Lower lobe of right lung (tissue), 2 donors: ENCODE data around the gene PIGT. TPM values are rescaled to one million over a fixed set of nuclear protein-coding genes. Genes with fewer than 3 reads are reported as not detected.

ENCODE experiments used
- ATAC-seq, 2 donors: fragments of 200-7000 bp; cut with Tn5 transposase; one replicate each; pipeline ENCODE4 v1.9.1; 2020 to 2022; ENCODE audit warnings: mild to moderate bottlenecking in 2 of 2, moderate library complexity in 2 of 2
- DNase-seq: peaks from one replicate; pipeline ENCODE4 v3.0.0-alpha.2; 2020
- H3K27ac ChIP-seq: fragments of 200-600 bp; one replicate; pipeline ENCODE4 v1.8.0; 2022
- H3K27me3 ChIP-seq: fragments of 200-600 bp; one replicate; pipeline ENCODE4 v1.8.0; 2022; ENCODE audit warnings: low read depth
- H3K36me3 ChIP-seq: fragments of 200-600 bp; one replicate; pipeline ENCODE4 v1.8.0; 2022; ENCODE audit warnings: mild to moderate bottlenecking
- H3K4me1 ChIP-seq: fragments of 200-600 bp; one replicate; pipeline ENCODE4 v1.8.0; 2022
- H3K4me3 ChIP-seq: fragments of 200-600 bp; one replicate; pipeline ENCODE4 v1.8.0; 2022; ENCODE audit warnings: mild to moderate bottlenecking
- H3K9me3 ChIP-seq: fragments of 200-600 bp; one replicate; pipeline ENCODE4 v1.8.0; 2022
- intact Hi-C: fragments of 100-400 bp; cut with DNase I; formaldehyde crosslinking; loops from one replicate; pipeline ENCODE4 v1.11.0; 2022
- total RNA-seq: library from RNA; stranded (reverse); fragmentation: NEBNext Ultra II Directional; extraction: Animal tissue kit (Norgen Biotek cat#: 25700); gene quantifications from one replicate; pipeline ENCODE4 v1.2.1, GENCODE V29; 2021
- TF ChIP-seq, protein P1 (sequence below): fragments of 200-600 bp; IDR thresholded peaks from one replicate; pipeline ENCODE4 v1.8.0; 2022; ENCODE audit warnings: antibody characterized with exemption, mild to moderate bottlenecking
- donor health status: DM: no; HTN: yes; CAD: no; lungs with severe emphysema.

PIGT gene
- total RNA-seq, 1 donor from 2014 or later, result 78.7 TPM

DNA sequence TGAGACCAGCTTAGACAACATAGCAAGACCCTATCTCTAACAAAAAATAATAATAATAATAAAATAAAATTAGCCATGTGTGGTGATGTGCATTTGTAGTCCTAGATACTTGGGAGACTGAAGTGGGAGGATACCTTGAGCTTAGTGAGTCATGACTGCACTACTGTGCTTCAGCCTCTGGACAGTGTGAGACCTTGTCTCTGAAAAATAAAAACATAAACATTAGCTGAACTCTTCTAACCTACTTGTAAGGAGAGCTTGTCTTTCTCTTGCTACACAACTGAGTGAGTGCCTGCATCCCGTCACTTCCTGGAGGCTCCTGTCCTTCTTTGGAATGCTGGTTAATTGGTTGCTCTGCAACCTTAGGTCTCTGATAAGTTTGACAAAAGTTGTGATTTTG lies 13.0 kb upstream of the PIGT start:
- peaks cover 14% of the 10 kb centered on the region for H3K4me1 ChIP-seq
- peaks cover 7% of the 10 kb centered on the region for H3K9me3 ChIP-seq
- no peaks in the 10 kb centered on the region for H3K27me3 ChIP-seq
- DNase-seq, result no peak
- no peak for ATAC-seq
- H3K27ac ChIP-seq, result no peak overlapping the region
- TF ChIP-seq, protein P1, sequence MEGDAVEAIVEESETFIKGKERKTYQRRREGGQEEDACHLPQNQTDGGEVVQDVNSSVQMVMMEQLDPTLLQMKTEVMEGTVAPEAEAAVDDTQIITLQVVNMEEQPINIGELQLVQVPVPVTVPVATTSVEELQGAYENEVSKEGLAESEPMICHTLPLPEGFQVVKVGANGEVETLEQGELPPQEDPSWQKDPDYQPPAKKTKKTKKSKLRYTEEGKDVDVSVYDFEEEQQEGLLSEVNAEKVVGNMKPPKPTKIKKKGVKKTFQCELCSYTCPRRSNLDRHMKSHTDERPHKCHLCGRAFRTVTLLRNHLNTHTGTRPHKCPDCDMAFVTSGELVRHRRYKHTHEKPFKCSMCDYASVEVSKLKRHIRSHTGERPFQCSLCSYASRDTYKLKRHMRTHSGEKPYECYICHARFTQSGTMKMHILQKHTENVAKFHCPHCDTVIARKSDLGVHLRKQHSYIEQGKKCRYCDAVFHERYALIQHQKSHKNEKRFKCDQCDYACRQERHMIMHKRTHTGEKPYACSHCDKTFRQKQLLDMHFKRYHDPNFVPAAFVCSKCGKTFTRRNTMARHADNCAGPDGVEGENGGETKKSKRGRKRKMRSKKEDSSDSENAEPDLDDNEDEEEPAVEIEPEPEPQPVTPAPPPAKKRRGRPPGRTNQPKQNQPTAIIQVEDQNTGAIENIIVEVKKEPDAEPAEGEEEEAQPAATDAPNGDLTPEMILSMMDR, result no peak
- no peak overlapping the region for H3K4me3 ChIP-seq
- intact Hi-C loops, result no loop called here
- H3K36me3 ChIP-seq, result no peaks in the 10 kb centered on the region

DNA sequence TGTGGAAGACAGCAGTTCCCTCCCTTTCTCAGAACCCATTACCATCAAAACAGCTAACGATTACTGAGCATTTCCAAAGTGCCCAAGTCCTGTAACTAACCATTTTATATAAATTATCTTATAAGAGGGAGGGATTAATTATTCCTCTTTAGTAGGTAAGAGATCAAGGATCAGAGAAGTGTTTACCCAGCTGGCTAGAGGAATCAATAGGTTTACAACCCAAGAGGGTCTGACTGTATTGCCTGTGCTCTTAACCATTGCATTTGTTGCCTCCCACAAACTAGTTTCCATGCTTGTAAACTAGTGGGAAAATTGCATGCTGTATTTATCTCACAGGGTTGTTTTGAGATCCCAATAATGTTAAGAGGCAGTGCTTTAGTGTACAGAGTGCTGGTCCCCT lies 11.5 kb upstream of the PIGT start:
- Histone ChIP-seq H3K36me3 (peaks cover 6% of the 10 kb centered on the region), H3K4me1 (peaks cover 27% of the 10 kb centered on the region), H3K4me3 (no peak overlapping the region), H3K9me3 (peaks cover 7% of the 10 kb centered on the region), H3K27me3 (no peaks in the 10 kb centered on the region), H3K27ac (no peak overlapping the region)
- TF ChIP-seq, protein P1, result no peak
- no peak for ATAC-seq
- intact Hi-C loops, result no loop called here
- DNase-seq, result no peak

DNA sequence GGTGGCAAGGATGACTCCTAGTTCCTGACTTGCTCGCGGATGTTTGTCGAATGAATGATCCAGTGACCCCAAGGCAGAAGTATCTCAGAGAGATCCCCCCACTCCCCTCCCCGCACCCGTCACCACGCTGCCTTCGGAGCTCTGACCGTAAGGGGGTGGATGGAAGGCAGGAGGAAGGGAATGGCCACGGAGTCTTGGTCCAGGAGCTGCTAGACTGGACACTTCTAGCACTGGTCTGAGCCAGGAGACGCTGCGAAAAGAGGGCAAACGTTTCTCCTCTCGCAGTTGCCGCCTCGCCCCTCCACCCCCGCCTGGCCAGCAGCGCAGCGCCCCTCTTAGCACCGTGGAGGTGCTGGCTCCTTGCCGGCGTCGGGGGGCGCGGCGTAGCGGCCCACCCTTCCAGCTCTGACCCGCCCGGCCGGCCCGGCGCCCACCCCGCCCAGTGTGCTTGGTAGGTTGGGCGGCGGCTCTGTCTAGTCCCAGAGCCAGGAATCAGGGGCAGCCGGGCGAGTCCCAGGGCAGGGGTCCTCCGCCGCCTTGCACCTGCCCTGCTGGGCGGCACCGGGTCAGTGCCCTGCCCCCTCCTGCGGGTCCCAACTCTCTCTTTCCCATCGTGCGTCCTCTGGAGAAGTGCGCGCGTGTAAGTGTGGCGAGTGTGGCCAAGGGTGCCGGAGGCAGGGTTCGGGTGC lies 10.2 kb upstream of the PIGT start:
- ATAC-seq (peak; percentile 48 to 52), DNase-seq (no peak)
- intact Hi-C loops, result no loop called here

DNA sequence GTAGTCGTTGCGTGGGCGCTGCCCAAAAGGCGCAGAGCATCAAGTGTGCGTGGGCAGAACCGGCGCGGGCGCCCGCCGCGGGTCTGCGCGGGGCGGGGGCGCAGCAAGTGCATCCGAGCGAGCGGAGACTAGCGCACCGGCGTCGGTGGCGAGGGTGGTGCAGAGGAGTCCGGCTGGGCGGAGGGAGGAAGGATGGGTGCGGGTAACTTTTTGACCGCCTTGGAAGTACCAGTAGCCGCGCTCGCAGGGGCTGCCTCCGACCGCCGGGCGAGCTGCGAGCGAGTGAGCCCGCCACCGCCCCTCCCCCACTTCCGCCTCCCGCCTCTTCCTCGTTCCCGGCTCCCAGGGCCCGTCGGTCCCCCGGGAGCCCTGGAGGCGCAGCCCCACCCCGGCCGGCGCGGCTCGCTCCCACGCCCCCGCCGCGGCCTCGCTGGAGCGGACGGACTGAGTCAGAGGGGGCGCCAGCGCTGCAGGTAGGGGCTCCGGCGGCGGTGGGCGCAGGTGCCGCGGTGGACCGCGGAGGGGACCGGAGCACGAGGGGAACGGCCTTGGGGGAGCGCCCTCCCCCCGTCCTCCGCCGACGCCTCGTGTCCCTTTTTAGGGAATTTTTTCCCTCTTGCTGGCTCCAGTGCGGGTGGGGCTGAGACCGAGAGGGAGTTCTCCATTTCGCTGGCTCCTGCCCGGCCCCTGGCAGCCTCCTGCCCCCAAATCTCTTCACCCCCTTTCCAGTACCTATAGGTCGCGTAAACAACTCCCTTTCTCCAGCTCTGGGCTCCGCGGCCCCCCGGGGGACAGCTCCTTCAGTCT lies 9.5 kb upstream of the PIGT start:
- Histone ChIP-seq H3K27ac (peak overlapping the region; percentile 87), H3K27me3 (no peaks in the 10 kb centered on the region), H3K4me3 (peak overlapping the region; percentile 97), H3K9me3 (no peaks in the 10 kb centered on the region), H3K36me3 (peaks cover 26% of the 10 kb centered on the region), H3K4me1 (peaks cover 29% of the 10 kb centered on the region)
- peak; percentile 83 for DNase-seq
- TF ChIP-seq, protein P1, result no peak
- intact Hi-C loops, result no loop called here
- ATAC-seq, result peak; percentile 79 to 88

More for the DNA sequence above, 10.2 kb upstream of the PIGT start:
- Histone ChIP-seq H3K27me3 (no peaks in the 10 kb centered on the region), H3K4me3 (peak overlapping the region; percentile 97), H3K9me3 (peaks cover 3% of the 10 kb centered on the region), H3K36me3 (peaks cover 19% of the 10 kb centered on the region), H3K4me1 (peaks cover 29% of the 10 kb centered on the region), H3K27ac (peak overlapping the region; percentile 87)
- TF ChIP-seq, protein P1, result no peak

DNA sequence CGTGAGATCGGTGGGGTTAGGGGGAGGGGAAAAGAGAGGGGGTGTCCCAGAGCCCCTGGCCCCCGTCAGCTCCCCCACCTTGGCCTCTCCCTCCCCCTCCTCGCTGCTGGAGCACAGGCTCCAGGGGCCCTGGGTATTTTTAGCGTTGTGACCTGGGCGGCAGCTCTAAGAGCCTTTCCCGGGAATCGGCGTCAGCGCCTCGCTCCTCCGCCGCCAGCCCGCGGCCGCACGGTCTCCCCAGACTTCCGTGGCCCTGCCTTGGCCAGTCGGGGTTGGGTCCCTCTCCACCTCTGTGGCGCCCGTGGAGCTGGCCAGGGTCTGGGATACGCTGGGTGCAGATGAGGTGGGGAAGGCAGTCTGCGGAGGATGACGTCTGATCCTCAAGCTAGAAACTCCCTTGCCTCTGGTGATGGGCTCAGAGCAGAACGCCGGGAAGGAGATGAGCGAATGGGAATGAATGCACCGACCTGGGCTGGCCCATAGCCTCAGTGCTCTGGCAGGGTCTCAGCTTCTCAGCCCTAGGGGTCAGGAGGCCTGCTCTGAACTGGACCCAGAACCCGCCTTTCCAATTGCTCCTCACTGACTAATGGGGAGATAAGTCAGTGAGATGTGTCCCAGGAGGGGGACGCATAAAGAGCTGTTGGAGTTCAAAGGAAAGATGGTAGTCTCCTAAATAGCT lies 8.7 kb upstream of the PIGT start:
- DNase-seq, result no peak

More for the DNA sequence above, 8.7 kb upstream of the PIGT start:
- Histone ChIP-seq H3K9me3 (no peaks in the 10 kb centered on the region), H3K36me3 (peaks cover 34% of the 10 kb centered on the region), H3K27ac (peak overlapping the region; percentile 87), H3K4me3 (peak overlapping the region; percentile 97), H3K4me1 (peaks cover 29% of the 10 kb centered on the region), H3K27me3 (no peaks in the 10 kb centered on the region)
- TF ChIP-seq, protein P1, result no peak
- intact Hi-C loops, result no loop called here
- ATAC-seq, result peak; percentile 73 to 76
